ENCODE data around the gene CENPM. TPM values are rescaled to one million over a fixed set of nuclear protein-coding genes. Genes with fewer than 3 reads are reported as not detected.
A peak's percentile ranks its signal among the peaks of the same experiment; 100 is the strongest.

Gene CENPM
- total RNA-seq, 2 experiments from 2014 or later: 65.2 to 82.1 TPM

- DNase-seq (peak; percentile 91), ATAC-seq (peak; percentile 63)
- Mint-ChIP-seq H3K9me3 (ENCODE audit: low read depth) (no peaks in the 10 kb centered on the region), H3K4me1 (peaks cover 70% of the 10 kb centered on the region), H3K27me3 (no peaks in the 10 kb centered on the region), H3K27ac (peak overlapping the region; percentile 99), H3K4me3 (peak overlapping the region; percentile 78), H3K36me3 (ENCODE audit: low read depth) (peaks cover 82% of the 10 kb centered on the region)
- CTCF ChIA-PET: interaction anchor here (0.5 to 2.9 kb wide), 36 partner anchors 8 to 1258 kb away, joined by 3 to 30 read pairs (median 4); partner anchors contain the start of genes CCDC134, MEI1, SMIM45 and SREBF2
- POLR2A ChIA-PET: interaction anchor here (0.5 to 2.9 kb wide), 16 partner anchors 16 to 1025 kb away, joined by 3 to 32 read pairs (median 5); partner anchors contain the start of genes CCDC134, SNU13 and SREBF2
- intact Hi-C loops (cut with DNase I, micrococcal nuclease): loop anchor here (1.0 to 5.0 kb wide), 19 partner anchors 14 to 674 kb away; partner anchors contain the start of genes CCDC134 (in 1 of the 2), PMM1 (in 1 of the 2), SNU13 (in 1 of the 2) and SREBF2 (in 1 of the 2)
Observed at GRCh38 chr22:41940832-41941765, 5.9 kb downstream of the CENPM start.

DNA sequence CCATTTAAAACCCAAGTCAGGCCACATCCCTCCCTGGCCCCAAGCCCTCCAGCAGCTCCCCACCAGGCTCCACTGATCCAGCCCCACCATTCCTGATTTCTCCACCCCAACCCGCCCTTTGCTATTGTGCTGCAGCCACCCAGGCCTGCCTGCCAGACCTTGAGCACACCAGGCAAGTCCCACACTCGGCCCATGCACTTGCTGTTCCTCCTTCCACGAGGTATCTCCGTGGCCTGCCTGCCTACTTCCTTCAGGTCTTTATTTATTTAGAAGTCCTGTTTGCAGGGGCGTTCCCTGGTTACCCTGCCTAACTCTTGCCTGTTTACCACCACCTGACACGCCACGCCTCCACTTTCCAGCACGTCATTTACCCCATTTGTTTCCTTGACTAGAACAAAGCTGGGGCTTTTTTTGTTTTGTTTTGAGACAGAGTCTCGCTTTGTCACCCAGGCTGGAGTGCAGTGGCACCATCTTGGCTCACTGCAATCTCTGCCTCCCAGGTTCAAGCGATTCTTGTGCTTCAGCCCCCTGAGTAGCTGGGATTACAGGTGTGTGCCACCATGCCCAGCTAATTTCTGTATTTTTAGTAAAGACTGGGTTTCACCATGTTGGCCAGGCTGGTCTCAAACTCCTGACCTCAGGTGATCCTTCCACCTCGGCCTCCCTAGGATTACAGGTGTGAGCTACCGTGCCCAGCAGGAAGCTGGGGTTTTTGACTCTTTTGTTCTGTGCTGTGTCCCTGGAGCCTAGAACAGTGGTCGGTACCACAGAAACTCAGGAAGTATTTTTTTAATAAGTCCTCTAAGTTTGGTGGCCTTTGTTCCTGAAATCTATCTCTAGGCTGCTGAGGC is 6.7 kb downstream of the CENPM start:
- intact Hi-C loops (cut with DNase I, micrococcal nuclease): loop anchor here (1.0 to 5.0 kb wide), 13 partner anchors 13 to 675 kb away; partner anchors contain the start of genes PMM1 (in 1 of the 2), SNU13 (in 1 of the 2), SREBF2 (in 1 of the 2) and TNFRSF13C (in 1 of the 2)
- POLR2A ChIA-PET: interaction anchor here (0.5 to 2.9 kb wide), 16 partner anchors 15 to 1024 kb away, joined by 3 to 32 read pairs (median 4); partner anchors contain the start of genes CCDC134, SNU13 and SREBF2
- ATAC-seq (peak; percentile 75), DNase-seq (peak; percentile 98)
- Mint-ChIP-seq H3K27me3 (no peaks in the 10 kb centered on the region), H3K27ac (peak overlapping the region; percentile 99), H3K9me3 (ENCODE audit: low read depth) (no peaks in the 10 kb centered on the region), H3K36me3 (ENCODE audit: low read depth) (peaks cover 80% of the 10 kb centered on the region), H3K4me3 (peak overlapping the region; percentile 78), H3K4me1 (peaks cover 63% of the 10 kb centered on the region)
- CTCF ChIA-PET: interaction anchor here (0.6 to 2.9 kb wide), 30 partner anchors 9 to 1055 kb away, joined by 3 to 30 read pairs (median 5); partner anchors contain the start of genes CCDC134, MEI1, SMIM45 and SREBF2

DNA sequence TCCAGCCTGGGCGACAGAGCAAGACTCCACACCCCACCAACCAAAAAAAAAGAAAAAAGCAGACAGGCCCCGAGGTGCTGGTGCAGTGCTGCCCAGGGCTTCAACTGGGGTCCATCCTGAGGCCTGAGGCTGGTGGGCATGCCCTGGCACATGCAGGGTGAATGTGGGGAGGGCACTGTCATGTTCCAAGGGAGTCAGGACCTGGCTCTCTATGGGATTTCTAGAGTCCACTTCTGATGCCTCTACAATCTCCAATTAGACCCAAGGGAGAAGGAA is 10.1 kb downstream of the CENPM start:
- H3K36me3 Mint-ChIP-seq (ENCODE audit: low read depth): peaks cover 57% of the 10 kb centered on the region
- H3K27me3 Mint-ChIP-seq: no peaks in the 10 kb centered on the region
- H3K4me3 Mint-ChIP-seq: no peak overlapping the region
- no peaks in the 10 kb centered on the region for H3K9me3 Mint-ChIP-seq (ENCODE audit: low read depth)
- no peak overlapping the region for H3K27ac Mint-ChIP-seq
- ATAC-seq: no peak
- intact Hi-C loops (cut with DNase I, micrococcal nuclease): no loop called here
- no peak for DNase-seq
- peaks cover 39% of the 10 kb centered on the region for H3K4me1 Mint-ChIP-seq
- ChIA-PET CTCF (interaction anchor here (4.3 kb wide), 1 partner anchor 11 kb away, joined by 17 read pairs; the partner anchor contains the start of gene TNFRSF13C), POLR2A (interaction anchor here (0.6 kb wide), 1 partner anchor 117 kb away, joined by 4 read pairs; no protein-coding TSS in a partner anchor)

DNA sequence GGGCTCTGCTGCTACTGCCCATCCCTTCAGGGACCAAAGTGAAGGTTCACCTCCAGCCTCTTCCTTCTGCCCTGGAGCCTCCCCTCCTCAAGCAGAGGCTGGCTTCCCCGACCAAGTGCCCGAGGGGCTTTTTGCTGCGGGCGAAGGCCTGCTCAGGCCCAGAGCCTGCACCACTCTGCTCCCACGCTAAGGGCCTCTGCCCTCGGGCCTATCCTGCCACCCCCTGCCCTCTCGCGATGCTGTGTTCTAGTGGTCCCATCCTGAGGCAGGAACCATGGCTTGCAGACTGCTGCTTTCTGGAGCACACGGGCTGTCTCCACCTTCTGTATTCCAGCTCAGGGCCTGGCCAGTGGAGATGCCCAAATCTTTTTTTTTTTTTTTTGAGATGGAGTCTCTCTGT is 11.4 kb downstream of the CENPM start:
- no peaks in the 10 kb centered on the region for H3K9me3 Mint-ChIP-seq (ENCODE audit: low read depth)
- peaks cover 44% of the 10 kb centered on the region for H3K36me3 Mint-ChIP-seq (ENCODE audit: low read depth)
- no peak overlapping the region for H3K27ac Mint-ChIP-seq
- POLR2A ChIA-PET: no interaction called here
- CTCF ChIA-PET: interaction anchor here (4.3 kb wide), 1 partner anchor 9 kb away, joined by 17 read pairs; the partner anchor contains the start of gene TNFRSF13C
- no peak for ATAC-seq
- no peaks in the 10 kb centered on the region for H3K27me3 Mint-ChIP-seq
- peaks cover 26% of the 10 kb centered on the region for H3K4me1 Mint-ChIP-seq
- intact Hi-C loops (cut with DNase I, micrococcal nuclease): no loop called here
- no peak for DNase-seq
- no peak overlapping the region for H3K4me3 Mint-ChIP-seq

GRCh38 chr22:41935015-41935351 is 12.0 kb downstream of the CENPM start:
- ChIA-PET CTCF (interaction anchor here (4.3 kb wide), 1 partner anchor 9 kb away, joined by 17 read pairs; the partner anchor contains the start of gene TNFRSF13C), POLR2A (no interaction called here)
- Mint-ChIP-seq H3K9me3 (ENCODE audit: low read depth) (no peaks in the 10 kb centered on the region), H3K4me3 (no peak overlapping the region), H3K27me3 (no peaks in the 10 kb centered on the region), H3K27ac (no peak overlapping the region), H3K4me1 (peaks cover 20% of the 10 kb centered on the region), H3K36me3 (ENCODE audit: low read depth) (peaks cover 39% of the 10 kb centered on the region)
- ATAC-seq (no peak), DNase-seq (no peak)
- intact Hi-C loops (cut with DNase I, micrococcal nuclease): no loop called here

GRCh38 chr22:41934284-41935014 is 12.5 kb downstream of the CENPM start:
- POLR2A ChIA-PET: no interaction called here
- CTCF ChIA-PET: interaction anchor here (4.3 kb wide), 1 partner anchor 8 kb away, joined by 17 read pairs; the partner anchor contains the start of gene TNFRSF13C
- no peak overlapping the region for H3K4me3 Mint-ChIP-seq

DNA sequence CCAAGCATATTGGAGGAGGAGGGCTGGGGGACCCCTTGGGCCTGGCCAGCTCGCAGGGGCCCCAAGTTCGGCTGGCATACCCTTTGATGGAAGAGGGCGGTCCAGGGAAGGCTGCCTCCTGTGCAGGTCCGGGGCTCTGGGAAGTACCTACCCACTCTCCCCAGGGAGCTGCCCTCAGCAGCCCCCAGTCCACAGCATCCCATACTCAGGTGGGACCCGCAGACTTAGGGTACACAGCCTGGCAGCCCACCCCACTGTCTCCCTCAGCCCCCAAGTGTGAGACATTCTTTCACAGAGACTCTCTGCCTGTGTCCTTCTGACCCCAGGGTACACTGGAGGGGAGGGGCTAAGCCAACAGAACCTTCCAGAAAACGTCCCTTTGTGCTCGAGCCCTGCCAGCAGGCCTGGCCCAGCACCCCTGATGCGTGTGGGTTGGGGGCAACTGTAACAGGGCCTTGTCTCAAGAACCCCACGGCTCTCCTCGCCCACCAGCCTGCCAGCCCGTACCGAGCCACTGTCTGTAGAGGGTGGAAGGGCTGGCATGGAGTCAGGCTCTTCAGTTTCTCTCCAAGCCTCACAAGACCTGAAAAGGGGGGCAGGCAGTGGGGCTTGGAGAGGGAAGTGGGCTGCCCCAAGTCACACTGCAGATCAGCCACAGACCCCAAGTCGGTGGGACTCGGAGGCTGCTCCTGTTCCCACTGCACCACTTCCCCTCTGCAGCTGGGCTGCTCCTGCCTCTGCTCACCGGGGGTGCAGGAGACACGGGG is 13.4 kb downstream of the CENPM start:
- H3K36me3 Mint-ChIP-seq (ENCODE audit: low read depth): peaks cover 25% of the 10 kb centered on the region
- peaks cover 11% of the 10 kb centered on the region for H3K4me1 Mint-ChIP-seq
- CTCF ChIA-PET: interaction anchor here (4.3 kb wide), 1 partner anchor 7 kb away, joined by 17 read pairs; the partner anchor contains the start of gene TNFRSF13C
- no peak overlapping the region for H3K27ac Mint-ChIP-seq
- no peak for DNase-seq
- no peak overlapping the region for H3K4me3 Mint-ChIP-seq
- no peaks in the 10 kb centered on the region for H3K9me3 Mint-ChIP-seq (ENCODE audit: low read depth)
- ATAC-seq: peak; percentile 16
- H3K27me3 Mint-ChIP-seq: no peaks in the 10 kb centered on the region
- intact Hi-C loops (cut with DNase I, micrococcal nuclease): no loop called here
- POLR2A ChIA-PET: no interaction called here

More at GRCh38 chr22:41934284-41935014, 12.5 kb downstream of the CENPM start:
- Mint-ChIP-seq H3K4me1 (peaks cover 15% of the 10 kb centered on the region), H3K9me3 (ENCODE audit: low read depth) (no peaks in the 10 kb centered on the region), H3K27me3 (no peaks in the 10 kb centered on the region), H3K36me3 (ENCODE audit: low read depth) (peaks cover 34% of the 10 kb centered on the region), H3K27ac (no peak overlapping the region)
- no peak for ATAC-seq
- intact Hi-C loops (cut with DNase I, micrococcal nuclease): no loop called here
- no peak for DNase-seq

DNA sequence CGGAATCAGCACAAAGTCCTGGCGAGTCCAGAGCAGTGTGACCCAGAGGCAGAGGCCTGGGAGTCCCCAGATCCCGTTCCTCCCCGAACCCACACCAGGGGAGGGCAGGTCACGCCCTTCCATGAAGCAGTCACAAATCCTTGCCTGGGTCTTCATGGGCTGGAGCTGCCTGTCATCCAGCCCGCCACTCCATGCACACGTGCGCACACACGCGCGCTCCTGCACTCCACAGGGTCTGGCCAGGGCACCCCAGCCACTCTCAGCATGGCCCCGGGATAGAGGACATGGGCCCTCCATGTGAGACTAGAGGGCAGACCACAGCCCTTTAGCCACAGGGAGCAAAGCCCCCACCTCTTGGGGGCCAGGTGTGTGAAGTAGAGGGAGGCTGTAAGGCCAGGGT is 14.6 kb downstream of the CENPM start:
- DNase-seq (no peak), ATAC-seq (no peak)
- intact Hi-C loops (cut with DNase I, micrococcal nuclease): no loop called here
- ChIA-PET POLR2A (no interaction called here), CTCF (no interaction called here)
- Mint-ChIP-seq H3K4me1 (peaks cover 10% of the 10 kb centered on the region), H3K9me3 (ENCODE audit: low read depth) (no peaks in the 10 kb centered on the region), H3K4me3 (no peak overlapping the region), H3K36me3 (ENCODE audit: low read depth) (peaks cover 20% of the 10 kb centered on the region), H3K27me3 (no peaks in the 10 kb centered on the region), H3K27ac (no peak overlapping the region)

DNA sequence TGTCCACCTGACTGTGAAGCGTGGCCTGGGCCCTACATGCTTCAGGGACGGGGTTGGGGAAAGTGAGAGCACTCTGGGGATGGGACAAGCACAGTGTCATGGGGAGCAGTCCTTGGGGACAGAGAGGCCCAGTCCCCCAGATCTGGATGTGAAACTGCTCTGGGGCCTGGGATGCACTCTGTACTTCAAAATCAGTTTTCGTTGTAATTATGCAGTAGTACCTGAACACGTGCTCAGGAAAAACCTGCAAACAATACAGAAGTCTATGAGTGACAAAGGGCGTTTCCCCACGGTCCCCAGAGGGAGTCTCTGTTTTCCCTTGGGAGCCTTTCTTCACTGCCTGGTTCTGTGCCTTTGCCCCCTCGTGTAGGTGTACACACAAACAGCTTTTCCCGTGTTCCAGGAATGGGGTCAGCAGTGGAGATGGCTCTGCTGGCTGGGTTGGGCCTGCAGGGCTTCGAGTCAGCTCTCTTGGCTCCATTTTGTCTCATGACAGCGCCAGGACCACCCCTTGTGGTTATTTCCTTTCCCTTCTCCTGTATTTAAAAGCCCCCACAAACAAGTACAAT is 15.2 kb downstream of the CENPM start:
- ATAC-seq (no peak), DNase-seq (no peak)
- Mint-ChIP-seq H3K4me1 (peaks cover 10% of the 10 kb centered on the region), H3K36me3 (ENCODE audit: low read depth) (peaks cover 15% of the 10 kb centered on the region), H3K4me3 (no peak overlapping the region), H3K27me3 (no peaks in the 10 kb centered on the region), H3K27ac (no peak overlapping the region), H3K9me3 (ENCODE audit: low read depth) (no peaks in the 10 kb centered on the region)
- intact Hi-C loops (cut with DNase I, micrococcal nuclease): no loop called here
- CTCF ChIA-PET: interaction anchor here (0.7 kb wide), 1 partner anchor 102 kb away, joined by 3 read pairs; no protein-coding TSS in a partner anchor
- POLR2A ChIA-PET: no interaction called here

DNA sequence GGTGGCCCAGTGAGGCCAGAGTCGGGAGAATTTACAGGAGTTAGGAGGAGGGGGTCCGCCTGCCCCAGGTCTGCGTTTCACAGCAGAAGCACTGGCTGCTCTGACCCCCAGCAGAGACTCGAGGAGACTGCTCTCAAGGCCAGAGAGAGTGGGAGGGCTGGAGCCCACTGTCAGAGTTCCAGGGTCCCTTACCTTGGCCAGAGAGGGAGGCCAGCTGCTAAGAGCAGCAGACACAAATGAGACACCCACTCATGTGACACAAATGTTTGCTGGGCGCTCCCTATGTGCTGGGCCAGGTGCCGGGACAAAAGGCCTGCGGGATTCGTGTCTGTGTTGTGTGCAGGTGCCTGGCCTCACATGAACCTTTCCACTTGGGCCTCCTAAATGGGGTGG is 17.5 kb downstream of the CENPM start:
- intact Hi-C loops (cut with DNase I, micrococcal nuclease): no loop called here
- H3K4me3 Mint-ChIP-seq: no peak overlapping the region
- DNase-seq (no peak), ATAC-seq (no peak)
- H3K4me1 Mint-ChIP-seq: peaks cover 14% of the 10 kb centered on the region
- no peaks in the 10 kb centered on the region for H3K9me3 Mint-ChIP-seq (ENCODE audit: low read depth)
- peaks cover 2% of the 10 kb centered on the region for H3K36me3 Mint-ChIP-seq (ENCODE audit: low read depth)
- CTCF ChIA-PET: interaction anchor here (0.7 kb wide), 1 partner anchor 160 kb away, joined by 3 read pairs; no protein-coding TSS in a partner anchor
- no peak overlapping the region for H3K27ac Mint-ChIP-seq
- POLR2A ChIA-PET: interaction anchor here (1.0 to 1.3 kb wide), 2 partner anchors 17 to 67 kb away, joined by 3 to 4 read pairs; partner anchors contain the start of gene CENPM
- peaks cover 5% of the 10 kb centered on the region for H3K27me3 Mint-ChIP-seq
